Upper lobe of left lung (tissue), 4 donors: Measurements from ENCODE around the gene CCNB1.

Experiments used
- CTCF ChIP-seq, 6 experiments: fragments of 450-650 bp in 4 of 6; fragments of 200-600 bp in 2 of 6; sonication (generic) in 2 of 6; IDR thresholded peaks; one replicate each; pipeline ENCODE4 v1.5.1; 2016 to 2019; ENCODE audit warnings: antibody characterized with exemption in 6 of 6
- EP300 ChIP-seq, 4 donors: sonication (generic); formaldehyde crosslinking; IDR thresholded peaks; one replicate each; pipeline ENCODE4 v1.5.1; 2017; ENCODE audit warnings: antibody characterized with exemption in 4 of 4, control low read depth in 2 of 4

GRCh38 chr5:69160651-69161050, 6.3 kb upstream of the CCNB1 start:
- TF ChIP-seq EP300 (IDR thresholded peaks at IDR 0.05) = no peak
- no peak for TF ChIP-seq CTCF (IDR thresholded peaks at IDR 0.05)
